A549 (cell line): Measurements from ENCODE around the gene MRGPRD.

Source experiments
- CBX8 ChIP-seq: fragments of 200-600 bp; sonication (generic); IDR thresholded peaks from 2 replicates; pipeline ENCODE4 v1.6.1; 2016
- EP300 ChIP-seq, 2 experiments: fragments of >200 bp; sonication (Bioruptor Twin); formaldehyde crosslinking; IDR thresholded peaks; 2 replicates in 1 of 2; 3 replicates in 1 of 2; pipeline ENCODE4 v1.6.1; 2016 to 2017
- JUN ChIP-seq, 2 experiments: fragments of >200 bp; sonication (Bioruptor Twin); formaldehyde crosslinking; IDR thresholded peaks; 2 replicates in 1 of 2; 3 replicates in 1 of 2; pipeline ENCODE4 v1.6.1; 2016 to 2017
- JUNB ChIP-seq: fragments of >200 bp; sonication (Bioruptor Twin); formaldehyde crosslinking; IDR thresholded peaks from 2 replicates; pipeline ENCODE4 v1.6.1; 2016
- MAZ ChIP-seq: fragments of 150-350 bp; IDR thresholded peaks from 2 replicates; pipeline ENCODE4 v1.6.1; 2014; ENCODE audit warnings: antibody characterized with exemption, low read depth, low read length, borderline replicate concordance
- POLR2A ChIP-seq: IDR thresholded peaks from 2 replicates; pipeline ENCODE4 v1.6.1; 2012; ENCODE audit warnings: mild to moderate bottlenecking, low read length
- ZFP36 ChIP-seq: fragments of 450-650 bp; IDR thresholded peaks from 2 replicates; pipeline ENCODE4 v1.6.1; 2014; ENCODE audit warnings: borderline replicate concordance; ENCODE audit not compliant: partially characterized antibody
- TF ChIP-seq, protein P1 (sequence below): fragments of >200 bp; sonication (Bioruptor Twin); formaldehyde crosslinking; IDR thresholded peaks from 3 replicates; pipeline ENCODE4 v1.5.1; 2016

GRCh38 chr11:68942095-68942620 is 38.6 kb downstream of the MRGPRD start:
- TF ChIP-seq, protein P1, sequence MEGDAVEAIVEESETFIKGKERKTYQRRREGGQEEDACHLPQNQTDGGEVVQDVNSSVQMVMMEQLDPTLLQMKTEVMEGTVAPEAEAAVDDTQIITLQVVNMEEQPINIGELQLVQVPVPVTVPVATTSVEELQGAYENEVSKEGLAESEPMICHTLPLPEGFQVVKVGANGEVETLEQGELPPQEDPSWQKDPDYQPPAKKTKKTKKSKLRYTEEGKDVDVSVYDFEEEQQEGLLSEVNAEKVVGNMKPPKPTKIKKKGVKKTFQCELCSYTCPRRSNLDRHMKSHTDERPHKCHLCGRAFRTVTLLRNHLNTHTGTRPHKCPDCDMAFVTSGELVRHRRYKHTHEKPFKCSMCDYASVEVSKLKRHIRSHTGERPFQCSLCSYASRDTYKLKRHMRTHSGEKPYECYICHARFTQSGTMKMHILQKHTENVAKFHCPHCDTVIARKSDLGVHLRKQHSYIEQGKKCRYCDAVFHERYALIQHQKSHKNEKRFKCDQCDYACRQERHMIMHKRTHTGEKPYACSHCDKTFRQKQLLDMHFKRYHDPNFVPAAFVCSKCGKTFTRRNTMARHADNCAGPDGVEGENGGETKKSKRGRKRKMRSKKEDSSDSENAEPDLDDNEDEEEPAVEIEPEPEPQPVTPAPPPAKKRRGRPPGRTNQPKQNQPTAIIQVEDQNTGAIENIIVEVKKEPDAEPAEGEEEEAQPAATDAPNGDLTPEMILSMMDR = no peak
- no peak for TF ChIP-seq JUN (IDR thresholded peaks at IDR 0.05)
- TF ChIP-seq CBX8 = no peak
- TF ChIP-seq POLR2A = no peak
- no peak for TF ChIP-seq JUNB
- no peak for TF ChIP-seq MAZ
- no peak for TF ChIP-seq ZFP36
- no peak for TF ChIP-seq EP300 (IDR thresholded peaks at IDR 0.05)
